NCI-H69 (cell line): Measurements from ENCODE around the gene SLC38A2.

Experiments
- DNase-seq: peaks from one replicate; lab custom pipeline; 2025; lab: John Stamatoyannopoulos, UW

Gene SLC38A2

GRCh38 chr12:46374310-46374709 is 1.7 kb upstream of the SLC38A2 start:
- no peak for DNase-seq

GRCh38 chr12:46373301-46374296 is 1.0 kb upstream of the SLC38A2 start:
- peak; percentile 69 for DNase-seq

- peak; percentile 91 for DNase-seq
These were observed 642 bp downstream of the SLC38A2 start for GRCh38 chr12:46371718-46372543.

- DNase-seq = peak; percentile 96
These were observed 1.5 kb downstream of the SLC38A2 start for GRCh38 chr12:46370792-46371717.

- no peak for DNase-seq
These were observed 2.2 kb downstream of the SLC38A2 start for GRCh38 chr12:46370380-46370734.

GRCh38 chr12:46369474-46370379 is 2.8 kb downstream of the SLC38A2 start:
- no peak for DNase-seq

- DNase-seq = no peak
These were observed 3.5 kb downstream of the SLC38A2 start for GRCh38 chr12:46369095-46369473.

- no peak for DNase-seq
These were observed 3.9 kb downstream of the SLC38A2 start for GRCh38 chr12:46368684-46369083.

GRCh38 chr12:46368138-46368537 is 4.4 kb downstream of the SLC38A2 start:
- no peak for DNase-seq

GRCh38 chr12:46367351-46368029 is 5.1 kb downstream of the SLC38A2 start:
- no peak for DNase-seq

GRCh38 chr12:46366771-46367170 is 5.8 kb downstream of the SLC38A2 start:
- no peak for DNase-seq

GRCh38 chr12:46365951-46366379 is 6.6 kb downstream of the SLC38A2 start:
- DNase-seq = no peak

- DNase-seq = no peak
These were observed 7.6 kb downstream of the SLC38A2 start for GRCh38 chr12:46364777-46365580.

- no peak for DNase-seq
These were observed 8.3 kb downstream of the SLC38A2 start for GRCh38 chr12:46364300-46364696.

- no peak for DNase-seq
These were observed 8.8 kb downstream of the SLC38A2 start for GRCh38 chr12:46363582-46364299.

- DNase-seq = no peak
These were observed 9.5 kb downstream of the SLC38A2 start for GRCh38 chr12:46362895-46363581.

GRCh38 chr12:46361667-46362034 is 10.9 kb downstream of the SLC38A2 start:
- DNase-seq = no peak
